Measurements from ENCODE around the gene ZIC4. TPM values are rescaled to one million over a fixed set of nuclear protein-coding genes. Genes with fewer than 3 reads are reported as not detected.

ZIC4 gene
- total RNA-seq, 2 donors from 2014 or later, result not detected

GRCh38 chr3:147371771-147372340 lies 34.5 kb downstream of the ZIC4 start:
- Histone ChIP-seq H3K4me1 (no peaks in the 10 kb centered on the region), H3K36me3 (no peaks in the 10 kb centered on the region), H3K27me3 (peaks cover 30 to 32% of the 10 kb centered on the region in 2 donors), H3K4me3 (no peak overlapping the region), H3K9me3 (no peaks in the 10 kb centered on the region), H3K27ac (no peak overlapping the region)
- TF ChIP-seq CTCF (IDR thresholded peaks at IDR 0.05), result no peak
- DNase-seq (ENCODE audit: low spot score), result peak; percentile 23

GRCh38 chr3:147371140-147371539 lies 35.2 kb downstream of the ZIC4 start:
- H3K9me3 ChIP-seq, result no peaks in the 10 kb centered on the region
- H3K4me1 ChIP-seq, result no peaks in the 10 kb centered on the region
- H3K27me3 ChIP-seq, result peaks cover 30 to 32% of the 10 kb centered on the region in 2 donors
- H3K4me3 ChIP-seq, result no peak overlapping the region
- no peaks in the 10 kb centered on the region for H3K36me3 ChIP-seq
- DNase-seq (ENCODE audit: low spot score), result no peak
- no peak overlapping the region for H3K27ac ChIP-seq
- no peak for TF ChIP-seq CTCF (IDR thresholded peaks at IDR 0.05)

DNA sequence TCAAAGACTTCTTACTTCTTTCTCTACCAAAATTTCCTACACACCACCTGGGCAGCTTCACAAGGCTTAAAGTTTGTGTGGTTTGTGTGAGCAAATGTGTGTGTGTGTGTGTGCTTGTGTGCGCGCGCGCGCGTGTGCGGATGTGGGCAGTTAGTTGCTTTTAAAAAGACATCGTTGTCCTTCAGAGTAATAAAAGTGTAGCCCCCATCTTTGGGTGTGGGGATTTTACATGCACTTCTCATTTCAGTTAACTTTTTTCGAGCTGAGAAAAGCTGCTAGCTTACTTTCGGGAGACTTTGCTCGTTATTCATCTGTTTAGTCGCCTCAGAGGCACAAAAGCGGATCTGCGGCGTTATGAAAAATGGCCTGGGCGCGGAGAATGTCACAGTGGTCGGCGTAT lies 36.0 kb downstream of the ZIC4 start:
- H3K4me3 ChIP-seq, result no peak overlapping the region
- no peaks in the 10 kb centered on the region for H3K4me1 ChIP-seq
- no peak for DNase-seq (ENCODE audit: low spot score)
- no peak overlapping the region for H3K27ac ChIP-seq
- H3K36me3 ChIP-seq, result no peaks in the 10 kb centered on the region
- no peaks in the 10 kb centered on the region for H3K9me3 ChIP-seq
- TF ChIP-seq CTCF (IDR thresholded peaks at IDR 0.05), result no peak
- H3K27me3 ChIP-seq, result peaks cover 30 to 32% of the 10 kb centered on the region in 2 donors

- Histone ChIP-seq H3K4me1 (no peaks in the 10 kb centered on the region), H3K27ac (no peak overlapping the region), H3K9me3 (no peaks in the 10 kb centered on the region), H3K36me3 (no peaks in the 10 kb centered on the region), H3K27me3 (peaks cover 30 to 36% of the 10 kb centered on the region in 2 donors), H3K4me3 (no peak overlapping the region)
- no peak for TF ChIP-seq CTCF (IDR thresholded peaks at IDR 0.05)
- DNase-seq (ENCODE audit: low spot score), result no peak
These were observed 36.7 kb downstream of the ZIC4 start for GRCh38 chr3:147369661-147370123.

- peaks cover 30 to 36% of the 10 kb centered on the region in 2 donors for H3K27me3 ChIP-seq
- H3K9me3 ChIP-seq, result no peaks in the 10 kb centered on the region
- TF ChIP-seq CTCF (IDR thresholded peaks at IDR 0.05), result no peak
- no peaks in the 10 kb centered on the region for H3K36me3 ChIP-seq
- no peak overlapping the region for H3K4me3 ChIP-seq
- no peak for DNase-seq (ENCODE audit: low spot score)
- H3K27ac ChIP-seq, result no peak overlapping the region
- no peaks in the 10 kb centered on the region for H3K4me1 ChIP-seq
These were observed 37.1 kb downstream of the ZIC4 start for GRCh38 chr3:147369231-147369630.

All from right atrium auricular region (tissue), 2 donors.